HG02885 (cell line): ENCODE measurements around the gene MICOS13.
A peak's percentile ranks its signal among the peaks of the same experiment; 100 is the strongest.
"Not testable (repeated sequence)": the region's sequence is repeated elsewhere in the genome, so short reads cannot be mapped to it uniquely, and the experiment has no call there.

ENCODE experiments used
- ATAC-seq: cut with Tn5 transposase; IDR thresholded peaks from one replicate; pipeline ENCODE4 v1.9.1; 2021; ENCODE audit warnings: mild to moderate bottlenecking; ENCODE audit not compliant: unreplicated experiment, poor library complexity

The MICOS13 gene

DNA sequence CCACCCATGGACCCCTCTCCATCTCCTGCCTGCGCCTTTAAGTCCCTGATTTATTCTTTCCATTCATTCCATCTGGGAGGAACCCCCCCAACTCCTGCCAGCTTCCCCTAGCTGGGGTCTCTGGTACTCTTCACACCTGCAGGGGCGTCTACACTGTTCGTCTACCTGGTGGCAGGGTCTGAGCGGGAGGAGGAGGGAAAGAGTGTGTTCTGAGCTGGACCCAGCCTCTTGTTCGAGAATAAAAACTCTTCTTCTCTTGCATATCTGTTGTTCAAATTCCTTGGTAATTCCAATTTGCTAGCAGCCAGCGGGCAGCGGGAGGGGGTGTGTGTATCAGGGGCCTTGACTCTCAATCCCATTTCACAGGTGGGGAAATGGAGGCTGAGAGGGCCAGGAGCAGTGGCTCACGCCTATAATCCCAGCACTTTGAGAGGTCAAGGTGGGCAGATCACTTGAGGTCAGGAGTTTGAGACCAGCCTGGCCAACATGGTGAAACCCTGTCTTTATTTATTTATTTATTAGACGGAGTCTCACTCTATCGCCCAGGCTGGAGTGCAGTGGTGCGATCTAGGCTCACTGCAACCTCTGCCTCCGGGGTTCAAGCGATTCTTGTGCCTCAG is 8.1 kb upstream of the MICOS13 start:
- not testable (repeated sequence) for ATAC-seq

DNA sequence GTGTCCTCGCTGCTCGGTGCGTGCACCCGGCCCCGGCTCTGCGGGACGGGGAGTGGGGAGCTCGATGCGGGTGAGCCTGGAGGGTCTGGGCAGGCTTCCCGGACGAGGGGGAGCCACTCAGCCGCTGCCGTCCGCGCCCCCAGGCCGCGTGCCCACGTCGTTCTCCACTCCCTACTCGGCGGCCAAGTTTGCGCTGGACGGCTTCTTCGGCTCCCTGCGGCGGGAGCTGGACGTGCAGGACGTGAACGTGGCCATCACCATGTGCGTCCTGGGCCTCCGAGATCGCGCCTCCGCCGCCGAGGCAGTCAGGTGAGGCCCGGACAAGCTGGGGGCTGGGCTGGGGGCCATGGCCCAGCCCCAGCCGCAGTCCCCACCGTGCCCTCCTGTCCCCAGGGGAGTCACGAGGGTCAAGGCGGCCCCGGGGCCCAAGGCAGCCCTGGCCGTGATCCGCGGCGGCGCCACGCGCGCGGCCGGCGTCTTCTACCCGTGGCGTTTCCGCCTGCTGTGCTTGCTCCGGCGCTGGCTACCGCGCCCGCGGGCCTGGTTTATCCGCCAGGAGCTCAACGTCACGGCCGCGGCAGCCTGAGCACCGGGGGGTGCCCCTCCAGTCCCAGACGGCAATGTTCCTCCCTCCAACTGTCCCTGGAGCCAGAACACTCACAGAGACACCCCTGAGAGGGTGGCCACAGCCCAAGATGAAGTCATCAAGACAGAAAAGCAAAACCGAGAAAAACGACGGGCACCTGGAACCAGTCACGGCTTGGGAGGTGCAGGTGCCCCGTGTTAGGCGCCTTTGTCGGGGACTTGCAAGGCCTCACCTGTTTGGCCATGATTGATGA is 7.3 kb upstream of the MICOS13 start:
- no peak for ATAC-seq

GRCh38 chr19:5686647-5687359 is 6.5 kb upstream of the MICOS13 start:
- ATAC-seq: peak; percentile 61

- no peak for ATAC-seq
Measured at GRCh38 chr19:5686326-5686646, 6.0 kb upstream of the MICOS13 start.

DNA sequence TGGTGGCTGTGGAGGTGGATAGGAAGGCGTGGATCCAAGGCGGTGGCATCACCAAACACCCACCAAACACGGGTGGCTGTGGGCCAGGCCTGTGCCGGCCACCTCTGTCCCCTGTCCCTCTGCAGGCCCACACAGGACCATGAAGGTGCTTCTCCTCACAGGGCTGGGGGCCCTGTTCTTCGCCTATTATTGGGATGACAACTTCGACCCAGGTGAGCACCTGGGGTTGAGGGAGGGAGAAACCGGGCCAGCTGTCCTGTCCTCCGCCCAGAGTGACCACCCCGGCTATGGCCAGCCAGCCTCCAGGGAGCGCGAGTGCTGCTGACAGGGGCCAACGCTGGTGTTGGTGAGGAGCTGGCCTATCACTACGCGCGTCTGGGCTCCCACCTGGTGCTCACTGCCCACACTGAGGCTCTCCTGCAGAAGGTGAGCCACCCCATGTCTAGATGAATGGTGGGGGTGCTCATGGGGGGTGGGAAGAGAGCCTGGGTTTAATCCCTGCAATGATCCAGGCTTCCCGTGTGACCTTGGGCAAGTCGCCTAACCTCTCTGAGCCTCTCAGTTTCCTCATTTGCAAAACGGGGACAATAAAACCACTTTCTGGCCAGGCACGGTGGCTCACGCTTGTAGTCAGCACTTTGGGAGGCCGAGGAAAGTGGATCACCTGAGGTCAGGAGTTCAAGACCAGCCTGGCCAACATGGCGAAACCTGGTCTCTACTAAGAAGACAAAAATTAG is 4.5 kb upstream of the MICOS13 start:
- ATAC-seq: no peak

GRCh38 chr19:5683177-5683886 is 3.0 kb upstream of the MICOS13 start:
- no peak for ATAC-seq

DNA sequence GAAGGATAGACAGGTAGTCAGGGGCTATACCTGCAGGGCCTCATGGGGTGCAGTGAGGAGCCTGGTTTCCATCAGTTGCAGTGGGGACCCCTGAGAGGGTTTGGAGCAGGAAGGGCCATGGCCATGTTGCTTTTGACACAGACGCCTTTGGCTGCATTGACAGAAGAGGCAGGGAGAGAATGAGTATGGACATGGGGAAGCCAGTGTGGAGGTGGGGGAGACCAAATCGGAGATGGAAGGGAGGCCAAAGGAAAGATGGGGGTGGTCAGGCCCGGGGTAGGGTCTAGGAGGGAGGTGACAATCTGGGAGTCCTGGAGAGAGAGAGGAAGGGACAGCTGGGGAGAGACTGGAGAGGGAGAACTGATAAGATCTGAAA is 1.8 kb upstream of the MICOS13 start:
- ATAC-seq: no peak

GRCh38 chr19:5681391-5682106 is 1.2 kb upstream of the MICOS13 start:
- no peak for ATAC-seq

- no peak for ATAC-seq
Measured at GRCh38 chr19:5680084-5680436, 256 bp downstream of the MICOS13 start.

- ATAC-seq: no peak
Measured at GRCh38 chr19:5679289-5680083, 830 bp downstream of the MICOS13 start.

DNA sequence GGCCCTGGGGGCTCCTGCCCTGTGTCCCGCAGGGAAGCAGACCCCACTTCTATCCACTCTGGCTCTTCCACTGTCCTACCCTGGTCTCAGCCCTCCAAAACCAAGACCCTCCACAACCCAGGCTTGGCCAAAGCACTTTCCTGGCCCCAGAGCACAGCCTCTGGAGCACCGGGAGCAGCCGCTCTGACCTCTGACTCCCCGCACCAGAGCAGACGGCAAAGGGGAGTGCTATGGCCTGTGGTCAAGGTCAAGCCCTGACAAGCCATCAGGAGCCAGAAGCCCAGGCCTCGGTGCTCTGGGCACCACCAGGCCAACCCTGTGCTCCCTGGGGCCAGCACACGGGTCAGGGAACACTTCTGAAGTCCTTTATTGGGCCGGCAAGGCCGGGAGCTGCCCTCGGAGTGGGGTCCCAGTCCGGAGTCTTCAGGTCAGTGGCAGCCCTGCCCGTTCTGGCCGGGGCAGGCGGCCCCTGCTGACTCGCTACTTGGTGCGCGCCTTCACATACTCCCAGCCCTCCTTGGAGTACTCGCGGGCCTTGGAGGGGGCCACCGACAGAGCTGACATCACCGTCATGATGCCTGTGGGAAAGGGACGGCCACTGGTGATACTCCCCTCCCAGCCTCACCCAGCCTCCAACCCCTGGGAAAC is 2.1 kb downstream of the MICOS13 start:
- ATAC-seq: no peak

DNA sequence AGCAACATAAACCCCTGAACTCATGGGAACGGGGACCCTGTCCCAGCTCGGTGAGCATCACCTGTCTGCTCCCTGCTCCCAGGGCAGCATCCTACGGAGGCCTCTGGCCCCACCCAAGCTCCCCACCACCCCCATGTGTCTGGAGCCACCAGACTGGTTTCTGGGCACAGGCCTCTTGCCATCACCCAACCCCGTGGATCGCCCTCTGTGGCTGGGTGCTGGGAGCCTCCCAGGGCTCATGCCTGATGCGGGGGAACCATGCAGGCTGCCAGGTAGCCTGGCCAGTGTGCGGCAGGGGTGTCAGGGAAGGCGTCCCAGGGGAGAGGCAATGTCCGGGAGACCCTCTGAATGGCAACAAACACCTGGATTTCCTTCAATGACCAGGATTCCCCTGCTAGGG is 2.7 kb downstream of the MICOS13 start:
- no peak for ATAC-seq

DNA sequence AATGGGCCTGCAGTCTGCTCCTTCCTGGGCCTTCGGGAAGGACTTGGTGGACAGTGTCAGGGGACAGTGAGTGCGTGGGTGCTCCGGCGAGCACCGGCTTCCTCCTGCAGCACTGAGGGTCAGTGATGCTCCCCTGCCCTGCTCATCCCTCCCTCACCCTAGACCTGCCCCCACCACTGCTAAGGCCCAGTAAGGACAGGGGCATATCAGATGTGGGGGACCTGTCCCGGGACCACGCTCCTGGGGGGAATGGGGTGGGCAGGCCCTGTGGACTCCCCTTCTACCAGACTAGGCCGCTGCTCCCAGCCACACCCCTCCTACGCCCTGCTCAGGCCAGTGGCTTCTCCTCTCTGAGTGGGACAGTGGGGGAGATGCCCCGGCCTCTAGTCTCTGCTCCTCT is 3.2 kb downstream of the MICOS13 start:
- no peak for ATAC-seq

- no peak for ATAC-seq
Measured at GRCh38 chr19:5676772-5677105, 3.6 kb downstream of the MICOS13 start.

- ATAC-seq: no peak
Measured at GRCh38 chr19:5676105-5676771, 4.1 kb downstream of the MICOS13 start.

DNA sequence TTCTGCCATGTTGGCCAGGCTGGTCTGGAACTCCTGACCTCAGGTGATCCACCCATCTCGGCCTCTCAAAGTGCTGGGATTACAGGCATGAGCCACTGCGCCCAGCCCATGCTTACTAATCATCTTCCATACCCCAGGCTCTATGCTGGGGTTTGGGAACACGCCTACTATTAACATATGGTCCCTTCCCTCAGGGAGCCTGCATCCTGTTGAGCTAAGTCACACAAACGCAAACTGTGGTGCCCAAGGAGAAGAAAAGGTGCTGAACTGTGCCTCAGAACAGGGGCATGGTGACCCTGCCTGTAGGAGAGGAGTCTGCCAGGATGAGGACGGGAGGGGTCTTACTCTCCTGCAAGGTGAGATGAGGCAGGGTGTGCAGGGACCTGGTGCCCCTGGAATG is 5.6 kb downstream of the MICOS13 start:
- no peak for ATAC-seq

GRCh38 chr19:5673752-5674151 is 6.6 kb downstream of the MICOS13 start:
- no peak for ATAC-seq
